PC-9 (cell line): Measurements from ENCODE around the gene HMGB2. TPM values are rescaled to one million over a fixed set of nuclear protein-coding genes. Genes with fewer than 3 reads are reported as not detected.

ENCODE experiments used
- BruUV-seq: library from RNA; stranded (reverse); fragments of 400-500 nt; replicated peaks from 2 replicates; lab custom pipeline; 2021; lab: Mats Ljungman, UMichigan
- CTCF ChIA-PET: fragments of 300-600 bp; sonication (Branson Sonifier 250); formaldehyde crosslinking; loops from one replicate; lab custom pipeline; 2022; ENCODE audit warnings: antibody characterized with exemption; lab: Charles Lee
- POLR2A ChIA-PET: fragments of 300-600 bp; sonication (Branson Sonifier 250); formaldehyde crosslinking; loops from one replicate; lab custom pipeline; 2022; ENCODE audit warnings: antibody characterized with exemption; ENCODE audit not compliant: unreplicated experiment; lab: Charles Lee
- DNase-seq, 2 experiments: peaks; one replicate each; pipeline versions ENCODE4 v3.0.0 to v3.0.0-alpha.2; 2015 to 2022; ENCODE audit warnings: mixed read lengths in 1 of 2
- H2AFZ ChIP-seq: fragments of 200-600 bp; sonication (generic); 2 replicates; pipeline ENCODE4 v1.8.1; 2017; ENCODE audit warnings: antibody characterized with exemption
- H3F3A ChIP-seq: fragments of 200-600 bp; sonication (generic); 2 replicates; pipeline ENCODE4 v1.8.1; 2017; ENCODE audit warnings: antibody characterized with exemption, mild to moderate bottlenecking, low read depth; ENCODE audit not compliant: insufficient read depth
- H3K27ac ChIP-seq: fragments of 200-600 bp; sonication (generic); 2 replicates; pipeline ENCODE4 v1.6.1; 2016; ENCODE audit warnings: mixed run types
- H3K27me3 ChIP-seq: fragments of 200-600 bp; sonication (generic); 2 replicates; pipeline ENCODE4 v1.6.1; 2016; ENCODE audit warnings: low read depth, mixed run types; ENCODE audit not compliant: insufficient read depth
- H3K36me3 ChIP-seq: fragments of 200-600 bp; sonication (generic); 2 replicates; pipeline ENCODE4 v1.6.1; 2016; ENCODE audit warnings: low read depth, mixed run types
- H3K4me1 ChIP-seq: fragments of 200-600 bp; sonication (generic); replicated peaks from 2 replicates; pipeline ENCODE4 v1.6.1; 2016; ENCODE audit warnings: mixed run types; ENCODE audit not compliant: insufficient read depth
- H3K4me2 ChIP-seq: fragments of 200-600 bp; sonication (generic); 2 replicates; pipeline ENCODE4 v1.6.1; 2017; ENCODE audit warnings: mixed run types
- H3K4me3 ChIP-seq: fragments of 200-600 bp; sonication (generic); 2 replicates; pipeline ENCODE4 v1.6.1; 2016; ENCODE audit warnings: mixed run types
- H3K79me2 ChIP-seq: fragments of 200-600 bp; sonication (generic); 2 replicates; pipeline ENCODE4 v1.6.1; 2017; ENCODE audit warnings: low read depth, mixed run types
- H3K9me2 ChIP-seq: fragments of 200-600 bp; sonication (generic); 2 replicates; pipeline ENCODE4 v1.8.1; 2017; ENCODE audit warnings: mild to moderate bottlenecking; ENCODE audit not compliant: insufficient read depth
- H3K9me3 ChIP-seq: fragments of 200-600 bp; sonication (generic); 2 replicates; pipeline ENCODE4 v1.8.1; 2016; ENCODE audit warnings: low read depth; ENCODE audit not compliant: insufficient read depth
- H4K20me1 ChIP-seq: fragments of 200-600 bp; sonication (generic); 2 replicates; pipeline ENCODE4 v1.8.1; 2017; ENCODE audit not compliant: insufficient read depth
- EZH2 ChIP-seq: fragments of 200-600 bp; sonication (generic); IDR thresholded peaks from 2 replicates; pipeline ENCODE4 v1.8.0; 2017; ENCODE audit warnings: antibody characterized with exemption, low read depth
- intact Hi-C: fragments of 100-400 bp; cut with micrococcal nuclease; formaldehyde crosslinking; loops from one replicate; pipeline ENCODE4 v1.10.0; 2022; ENCODE audit not compliant: unreplicated experiment
- total RNA-seq: library from RNA; stranded (reverse); gene quantifications from 2 replicates; pipeline ENCODE4 v1.2.3, GENCODE V29; 2021
- TF ChIP-seq, protein P1 (sequence below): fragments of 200-600 bp; sonication (generic); conservative IDR thresholded peaks from 2 replicates; pipeline ENCODE4 v1.6.1; 2017; ENCODE audit warnings: mixed run types, antibody characterized with exemption, mild to moderate bottlenecking, moderate library complexity

The HMGB2 gene
- total RNA-seq, 1 experiment from 2014 or later: 213 TPM

DNA sequence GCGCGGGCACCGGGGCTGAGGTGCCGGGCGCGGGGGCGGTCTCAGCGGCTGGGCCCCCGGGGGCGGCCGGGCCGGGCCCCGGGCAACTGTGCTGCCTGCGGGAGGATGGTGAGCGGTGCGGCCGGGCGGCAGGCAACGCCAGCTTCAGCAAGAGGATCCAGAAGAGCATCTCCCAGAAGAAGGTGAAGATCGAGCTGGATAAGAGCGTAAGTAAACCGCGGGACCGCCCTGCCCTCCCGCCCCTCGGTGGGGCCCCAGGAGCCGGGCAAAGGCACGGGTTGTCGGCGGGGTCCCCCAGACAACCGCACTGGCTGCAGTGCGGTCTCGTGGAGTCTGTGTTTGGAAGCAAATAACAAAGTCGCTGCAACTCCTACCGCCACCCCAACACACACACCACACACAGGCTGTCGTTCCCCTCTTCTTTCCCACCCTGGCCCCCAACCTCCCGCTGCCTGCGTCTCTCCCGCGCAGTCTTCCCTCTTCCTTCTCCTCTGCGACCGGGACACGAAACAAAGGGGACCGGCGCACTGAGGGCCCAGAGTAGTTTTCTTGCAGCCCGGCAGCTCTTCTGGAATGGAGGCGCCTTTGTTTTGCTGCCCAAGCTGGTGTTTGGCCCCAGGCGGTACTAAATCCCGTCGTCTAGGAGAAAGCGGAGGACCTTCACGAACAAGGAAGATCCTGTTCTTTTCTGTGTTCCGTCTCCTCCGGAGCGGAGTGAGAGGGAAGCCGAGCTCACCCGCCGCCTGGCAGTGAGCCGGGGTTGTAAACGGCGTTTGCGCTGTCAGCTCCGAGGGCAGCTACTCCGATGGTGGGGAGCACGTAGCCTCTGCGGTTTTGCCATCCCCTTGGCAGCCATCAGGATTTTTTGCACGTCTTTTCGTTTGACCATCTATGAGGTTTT is 37.4 kb upstream of the HMGB2 start:
- Histone ChIP-seq H3K4me3 (peak overlapping the region; percentile 82), H3K36me3 (no peaks in the 10 kb centered on the region), H3K27ac (no peak overlapping the region), H3K4me2 (peak overlapping the region; percentile 91), H3K9me2 (no peaks in the 10 kb centered on the region), H3K4me1 (no peaks in the 10 kb centered on the region), H4K20me1 (no peaks in the 10 kb centered on the region), H3K9me3 (no peaks in the 10 kb centered on the region), H3K79me2 (0 out of 2 replicates have a peak, but pooled peaks cover 2% of the 10 kb centered on the region), H3K27me3 (no peaks in the 10 kb centered on the region), H2AFZ (peak overlapping the region; percentile 99), H3F3A (0 out of 2 replicates have a peak, but pooled peaks cover 3% of the 10 kb centered on the region)
- ChIA-PET POLR2A (interaction anchor here (0.6 to 0.7 kb wide), 3 partner anchors 204 to 1030 kb away, joined by 4 to 33 read pairs (median 5); no protein-coding TSS in a partner anchor), CTCF (interaction anchor here (1.4 kb wide), 1 partner anchor 358 kb away, joined by 6 read pairs; no protein-coding TSS in a partner anchor)
- peak; percentile 48 to 56 for DNase-seq
- BruUV-seq: TSS peak; percentile 22
- TF ChIP-seq, protein P1, sequence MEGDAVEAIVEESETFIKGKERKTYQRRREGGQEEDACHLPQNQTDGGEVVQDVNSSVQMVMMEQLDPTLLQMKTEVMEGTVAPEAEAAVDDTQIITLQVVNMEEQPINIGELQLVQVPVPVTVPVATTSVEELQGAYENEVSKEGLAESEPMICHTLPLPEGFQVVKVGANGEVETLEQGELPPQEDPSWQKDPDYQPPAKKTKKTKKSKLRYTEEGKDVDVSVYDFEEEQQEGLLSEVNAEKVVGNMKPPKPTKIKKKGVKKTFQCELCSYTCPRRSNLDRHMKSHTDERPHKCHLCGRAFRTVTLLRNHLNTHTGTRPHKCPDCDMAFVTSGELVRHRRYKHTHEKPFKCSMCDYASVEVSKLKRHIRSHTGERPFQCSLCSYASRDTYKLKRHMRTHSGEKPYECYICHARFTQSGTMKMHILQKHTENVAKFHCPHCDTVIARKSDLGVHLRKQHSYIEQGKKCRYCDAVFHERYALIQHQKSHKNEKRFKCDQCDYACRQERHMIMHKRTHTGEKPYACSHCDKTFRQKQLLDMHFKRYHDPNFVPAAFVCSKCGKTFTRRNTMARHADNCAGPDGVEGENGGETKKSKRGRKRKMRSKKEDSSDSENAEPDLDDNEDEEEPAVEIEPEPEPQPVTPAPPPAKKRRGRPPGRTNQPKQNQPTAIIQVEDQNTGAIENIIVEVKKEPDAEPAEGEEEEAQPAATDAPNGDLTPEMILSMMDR: no peak
- TF ChIP-seq EZH2: no peak
- intact Hi-C loops: loop anchor here (1.0 to 2.0 kb wide), 2 partner anchors 45 to 203 kb away; partner anchors contain the start of gene GALNT7

DNA sequence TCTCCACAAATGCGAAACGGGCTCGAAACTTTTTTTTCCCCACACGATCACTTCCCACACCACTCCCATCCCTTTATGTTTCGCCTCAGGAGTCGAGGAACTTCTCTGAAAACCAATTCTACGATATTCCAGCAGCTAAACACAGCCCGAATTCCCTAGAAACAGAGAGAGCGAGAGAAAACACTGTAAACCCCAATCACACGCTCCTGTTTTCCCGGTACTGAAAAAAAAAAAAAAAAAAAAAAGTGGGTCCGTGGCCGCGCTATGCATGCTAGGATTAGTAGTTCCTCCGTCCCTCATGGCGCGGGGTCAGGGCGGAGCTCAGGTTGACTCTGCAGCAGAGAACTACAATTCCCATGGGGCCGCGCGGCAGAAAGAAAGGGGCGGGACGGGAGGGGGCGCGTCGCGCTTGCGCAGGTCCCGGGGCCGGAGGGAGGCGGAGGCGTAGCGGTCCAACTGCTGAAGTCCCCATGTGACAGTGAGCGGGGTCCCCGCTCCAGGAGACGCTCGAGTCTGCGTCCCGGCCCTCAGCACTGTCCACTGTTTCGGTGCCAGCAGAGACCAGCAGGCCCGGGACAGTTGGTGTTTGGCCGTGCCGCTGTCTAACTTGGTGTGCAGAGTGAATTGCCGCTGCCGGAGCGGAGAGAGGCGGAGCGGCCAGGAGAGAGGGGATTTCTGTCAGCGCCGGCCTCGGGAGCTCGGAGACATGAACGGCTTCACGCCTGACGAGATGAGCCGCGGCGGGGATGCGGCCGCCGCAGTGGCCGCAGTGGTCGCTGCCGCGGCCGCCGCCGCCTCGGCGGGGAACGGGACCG is 36.5 kb upstream of the HMGB2 start, which contains the start of gene SAP30:
Gene SAP30, plus strand, starts transcription at position 478 of the 815 bp plus-strand sequence. Its CDS starts 229 bp downstream, at position 707.
- Histone ChIP-seq H3K4me2 (peak within 1 kb of the TSS; percentile 91), H3K9me2 (no peaks in the 10 kb centered on the region), H3K9me3 (no peaks in the 10 kb centered on the region), H4K20me1 (no peaks in the 10 kb centered on the region), H3K27me3 (no peaks in the 10 kb centered on the region), H2AFZ (peak within 1 kb of the TSS; percentile 99), H3F3A (0 out of 2 replicates have a peak, but pooled peaks cover 3% of the 10 kb centered on the region), H3K79me2 (0 out of 2 replicates have a peak, but pooled peaks cover 2% of the 10 kb centered on the region), H3K36me3 (no peaks in the 10 kb centered on the region), H3K4me3 (peak within 1 kb of the TSS; percentile 82), H3K27ac (peak within 1 kb of the TSS; percentile 59), H3K4me1 (no peaks in the 10 kb centered on the region)
- no TSS peak for BruUV-seq
- intact Hi-C loops: loop anchor here (1.0 to 2.0 kb wide), 3 partner anchors 36 to 202 kb away; partner anchors contain the start of genes GALNT7 and HMGB2
- ChIA-PET POLR2A (interaction anchor here (0.7 kb wide), 1 partner anchor 322 kb away, joined by 33 read pairs; no protein-coding TSS in a partner anchor), CTCF (interaction anchor here (0.7 kb wide), 3 partner anchors 10 to 647 kb away, joined by 5 to 7 read pairs (median 6); no protein-coding TSS in a partner anchor)
- peak; percentile 82 to 93 for DNase-seq
- TF ChIP-seq EZH2: no peak
- TF ChIP-seq, protein P1: no peak
